NCI-H1092 (cell line): ENCODE data around the gene C3orf38.
"Not testable (repeated sequence)": the region's sequence is repeated elsewhere in the genome, so short reads cannot be mapped to it uniquely, and the experiment has no call there.

Experiments
- DNase-seq: peaks from one replicate; lab custom pipeline; 2025; lab: John Stamatoyannopoulos, UW

C3orf38 gene

DNA sequence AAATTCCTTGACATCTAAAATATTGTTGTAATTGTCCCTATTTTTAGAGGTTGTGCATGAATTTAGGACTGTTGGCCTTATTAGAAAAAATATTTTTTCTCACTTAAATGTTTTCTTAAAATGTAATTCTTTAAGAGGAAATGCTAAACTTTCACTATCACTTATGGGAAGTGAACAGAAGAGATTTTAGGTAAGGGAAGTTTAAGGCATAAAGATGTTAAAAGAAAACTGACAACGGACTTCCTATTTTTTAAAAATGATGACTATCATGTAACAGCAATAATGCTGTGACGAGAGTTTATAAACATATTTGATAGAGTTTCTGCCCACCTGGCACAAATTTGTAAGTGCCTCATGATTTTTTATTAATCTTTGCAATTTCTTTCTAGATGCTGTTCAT lies 3.1 kb downstream of the C3orf38 start:
- DNase-seq: no peak

DNA sequence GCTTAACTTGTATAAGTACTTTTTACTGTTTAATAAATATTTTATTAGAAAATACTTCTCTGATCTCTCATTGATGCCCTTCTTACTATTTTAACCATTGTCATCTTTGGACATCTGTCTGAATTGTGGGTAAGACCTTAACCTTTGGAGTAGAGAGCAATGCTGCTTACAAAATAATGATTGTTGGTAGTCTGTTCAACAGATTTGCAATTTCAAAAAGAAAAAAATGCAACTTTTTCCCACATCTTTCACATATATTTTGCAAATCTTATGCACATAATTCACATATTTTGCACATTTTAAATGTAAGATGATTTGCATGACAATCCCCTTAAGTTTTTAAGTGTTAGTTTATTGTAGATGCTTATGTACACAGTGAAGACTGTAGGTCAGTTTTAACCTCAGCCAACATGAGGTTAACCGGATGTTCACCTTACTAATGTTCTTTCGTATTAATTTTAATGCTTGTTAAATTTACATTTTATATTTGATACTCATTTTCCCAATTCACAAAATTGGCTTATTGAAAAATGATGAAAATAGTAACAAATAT lies 16.7 kb downstream of the C3orf38 start:
- no peak for DNase-seq

DNA sequence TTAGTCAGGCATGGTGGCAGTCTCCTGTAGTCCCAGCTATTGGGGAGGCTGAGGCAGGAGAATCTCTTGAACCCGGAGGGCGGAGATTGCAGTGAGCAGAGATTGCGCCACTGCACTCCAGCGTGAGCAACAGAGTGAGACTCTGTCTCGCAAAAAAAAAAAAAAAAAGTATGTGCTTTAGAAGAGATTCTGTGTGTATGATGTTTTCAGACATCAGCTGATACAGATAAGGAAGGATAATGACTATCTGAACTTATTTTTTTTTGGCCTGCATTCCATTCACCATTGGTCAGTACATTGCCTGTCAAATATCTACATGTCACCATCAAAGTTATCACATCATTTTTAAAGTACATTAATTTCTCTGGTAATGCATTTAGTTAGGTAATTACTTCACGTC lies 17.4 kb downstream of the C3orf38 start:
- no peak for DNase-seq

DNA sequence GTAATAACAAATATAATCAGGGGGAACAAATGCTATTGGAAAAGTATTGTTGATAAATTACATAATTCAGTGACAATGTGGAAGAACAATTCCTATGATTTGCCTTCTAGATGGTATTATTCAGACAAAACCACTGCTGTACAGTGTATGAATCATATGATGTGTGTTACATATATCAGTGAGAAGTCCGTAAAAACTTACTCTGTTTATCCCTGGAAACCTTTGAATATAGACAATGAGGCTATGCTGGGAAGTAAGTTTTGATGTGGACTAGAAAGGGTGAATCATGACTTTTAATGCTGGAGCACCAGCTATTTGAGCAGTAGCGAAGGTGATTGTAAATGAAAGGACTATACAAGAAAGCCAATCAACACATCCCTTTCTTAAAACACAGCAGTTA lies 17.9 kb downstream of the C3orf38 start:
- no peak for DNase-seq

DNA sequence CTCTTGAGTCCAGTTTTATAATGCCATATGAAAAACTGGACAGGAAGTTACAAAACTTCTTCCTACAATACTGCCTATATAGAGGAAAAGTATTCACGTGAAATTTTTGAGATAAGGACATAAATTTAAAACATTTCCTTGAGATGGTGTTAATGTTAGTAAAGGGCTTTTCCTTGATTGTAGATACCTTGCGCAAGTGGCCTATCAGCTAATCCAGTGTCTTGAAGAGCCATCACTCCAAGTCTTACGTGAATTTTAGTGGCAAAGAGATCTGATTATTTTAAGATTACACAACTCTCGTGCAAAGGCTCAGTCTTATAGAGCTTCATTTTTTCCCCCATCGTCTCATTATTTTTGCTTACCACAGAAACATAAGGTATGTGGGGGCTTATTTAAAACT lies 18.4 kb downstream of the C3orf38 start:
- no peak for DNase-seq

DNA sequence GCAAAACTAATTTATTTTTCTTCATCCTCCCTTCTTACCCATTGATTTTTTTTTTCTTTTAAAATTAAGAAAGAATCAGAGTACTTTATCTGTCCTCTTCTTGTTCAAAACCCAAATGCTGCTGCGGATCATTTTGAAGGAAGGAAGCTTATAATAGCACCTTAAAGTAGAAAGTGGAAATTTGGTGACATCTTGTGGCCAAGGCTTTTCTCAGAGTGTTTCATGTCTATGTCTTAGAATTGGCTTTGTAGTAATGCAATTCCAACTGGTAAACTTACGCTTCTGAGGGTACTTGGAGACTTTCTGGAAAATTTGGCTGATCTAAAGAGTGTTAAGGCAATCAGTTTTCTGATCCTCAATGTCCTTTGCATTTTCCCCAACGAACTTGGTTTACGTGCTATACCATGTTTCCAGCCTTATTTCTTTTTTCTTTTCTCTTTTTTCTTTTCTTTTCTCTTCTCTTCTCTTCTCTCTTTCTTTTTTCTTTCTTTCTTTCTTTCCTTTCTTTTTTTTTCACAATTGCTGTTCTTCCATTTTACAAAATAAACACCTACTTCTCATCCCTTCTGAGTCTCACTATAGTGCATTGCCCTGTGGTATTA lies 30.7 kb downstream of the C3orf38 start:
- no peak for DNase-seq

DNA sequence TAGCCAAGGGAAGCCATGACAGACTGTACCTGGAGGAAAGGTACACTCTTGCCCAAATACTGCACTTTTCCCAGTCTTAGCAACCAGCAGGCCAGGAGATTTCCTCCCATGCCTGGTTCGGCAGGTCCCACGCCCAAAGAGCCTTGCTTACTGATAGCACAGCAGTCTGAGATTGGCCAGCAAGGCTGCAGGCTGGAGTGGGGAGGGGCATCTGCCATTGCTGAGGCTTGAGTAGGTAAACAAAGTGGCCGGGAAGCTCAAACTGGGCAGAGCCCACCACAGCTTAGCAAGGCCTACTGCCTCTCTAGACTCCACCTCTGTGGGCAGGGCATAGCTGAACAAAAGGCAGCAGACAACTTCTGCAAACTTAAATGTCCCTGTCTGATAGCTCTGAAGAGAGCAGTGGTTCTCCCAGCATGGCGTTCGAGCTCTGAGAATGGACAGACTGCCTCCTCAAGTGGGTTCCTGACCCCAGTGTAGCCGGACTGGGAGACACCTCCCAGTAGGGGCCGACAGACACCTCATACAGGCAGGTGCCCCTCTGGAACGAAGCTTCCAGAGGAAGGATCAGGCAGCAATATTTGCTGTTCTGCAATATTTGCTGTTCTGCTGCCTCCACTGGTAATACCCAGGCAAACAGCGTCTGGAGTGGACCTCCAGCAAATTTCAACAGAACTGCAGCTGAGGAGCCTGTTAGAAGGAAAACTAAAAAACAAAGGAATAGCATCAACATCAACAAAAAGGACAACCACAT lies 32.6 kb downstream of the C3orf38 start:
- not testable (repeated sequence) for DNase-seq

DNA sequence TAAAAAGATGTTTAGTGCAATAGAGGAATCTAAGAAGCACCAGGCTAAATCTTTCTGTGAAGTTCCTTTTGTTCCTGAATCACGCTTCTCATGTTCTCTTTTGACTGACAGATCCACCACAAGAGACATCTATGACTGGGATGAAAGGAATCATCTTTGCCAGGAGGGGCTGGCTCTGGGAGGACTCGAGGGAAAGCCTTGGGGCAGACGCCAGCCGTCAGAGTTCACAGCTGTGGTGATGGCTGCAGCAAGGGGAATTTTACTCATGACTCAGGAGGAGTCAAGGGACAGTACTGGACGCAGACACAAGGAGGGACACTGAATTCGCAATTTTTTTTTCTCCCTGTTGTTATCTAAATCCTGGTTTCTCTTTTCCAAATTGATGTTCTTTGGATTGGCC lies 38.7 kb downstream of the C3orf38 start:
- DNase-seq: no peak

DNA sequence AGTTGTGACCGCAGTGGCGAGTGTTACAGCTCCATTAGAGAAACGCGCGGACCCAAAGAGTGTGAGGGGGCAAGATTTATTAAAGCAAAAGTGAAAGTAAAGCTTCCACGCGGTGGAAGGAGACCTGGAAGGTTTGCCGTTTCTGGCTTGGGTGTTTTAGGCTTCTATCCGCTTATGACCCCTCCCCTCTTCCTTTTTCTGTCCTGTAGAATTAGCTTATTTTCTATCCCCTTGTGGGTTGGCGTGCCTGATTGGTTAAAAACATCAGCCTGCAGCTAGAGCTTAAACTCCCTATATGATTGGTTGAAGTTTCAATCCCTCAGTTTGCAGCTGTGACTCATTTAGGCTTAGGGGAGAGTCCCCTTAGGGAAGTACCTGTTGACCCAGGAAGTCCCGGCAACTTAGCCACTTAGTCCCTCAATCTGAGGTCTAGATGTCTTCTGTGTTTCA lies 39.6 kb downstream of the C3orf38 start:
- no peak for DNase-seq

DNA sequence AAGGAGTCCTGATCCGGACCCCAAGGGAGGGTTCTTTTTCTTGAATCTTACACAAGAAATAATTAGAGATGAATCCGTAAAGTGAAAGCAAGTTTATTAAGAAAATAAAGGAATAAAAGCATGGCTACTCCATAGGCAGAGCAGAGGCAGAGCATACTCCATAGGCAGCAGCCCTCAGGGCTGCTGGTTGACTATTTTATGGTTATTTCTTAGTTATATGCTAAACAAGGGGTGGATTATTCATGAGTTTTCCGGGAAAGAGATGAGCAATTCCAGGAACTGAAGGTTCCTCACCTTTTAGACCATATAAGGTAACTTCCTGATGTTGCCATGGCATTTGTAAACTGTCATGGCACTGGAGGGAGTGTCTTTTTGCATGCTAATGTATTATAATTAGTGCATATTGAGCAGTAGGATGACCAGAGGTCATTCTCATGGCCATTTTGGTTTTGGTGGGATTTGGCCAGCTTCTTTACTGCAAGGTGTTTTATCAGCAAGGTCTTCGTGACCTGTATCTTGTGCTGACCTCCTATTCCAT lies 42.2 kb downstream of the C3orf38 start:
- DNase-seq: no peak

DNA sequence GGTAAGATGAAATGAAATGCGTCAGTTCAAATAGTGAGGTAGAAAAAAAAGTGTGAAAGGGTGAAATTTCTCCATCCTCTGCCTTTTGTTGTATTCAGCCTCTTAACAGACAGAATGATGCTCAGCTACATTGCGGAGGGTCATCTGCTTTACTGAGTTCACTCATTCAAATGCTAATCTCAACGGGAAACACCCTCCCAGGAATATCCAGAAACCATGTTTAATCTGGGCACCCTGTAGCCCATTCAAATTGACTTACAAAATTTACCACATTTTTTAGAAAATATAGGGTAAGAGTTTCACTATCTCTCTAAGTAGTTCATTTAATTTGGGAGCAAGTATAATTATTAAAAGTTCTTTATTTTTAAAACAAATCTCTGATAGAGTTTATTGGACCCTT lies 42.9 kb downstream of the C3orf38 start:
- DNase-seq: no peak

DNA sequence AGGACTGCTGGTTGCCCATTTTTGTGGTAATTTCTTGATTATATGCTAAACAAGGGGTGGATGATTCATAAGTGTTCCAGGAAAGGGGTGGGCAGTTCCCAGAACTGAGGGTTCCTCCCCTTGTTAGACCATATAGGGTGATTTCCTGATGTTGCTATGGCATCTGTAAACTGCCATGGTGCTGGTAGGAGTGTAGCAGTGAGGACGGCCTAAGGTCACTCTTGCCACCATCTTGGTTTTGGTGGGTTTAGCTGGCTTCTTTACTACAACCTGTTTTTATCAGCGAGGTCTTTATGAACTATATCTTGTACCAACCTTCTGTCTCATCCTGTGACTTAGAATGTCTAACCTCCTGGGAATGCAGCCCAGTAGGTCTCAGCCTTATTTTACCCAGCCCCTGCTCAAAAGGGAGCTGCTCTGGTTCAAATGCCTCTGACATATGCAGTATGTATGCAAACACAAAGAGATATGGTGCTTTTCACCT lies 46.2 kb downstream of the C3orf38 start:
- no peak for DNase-seq

DNA sequence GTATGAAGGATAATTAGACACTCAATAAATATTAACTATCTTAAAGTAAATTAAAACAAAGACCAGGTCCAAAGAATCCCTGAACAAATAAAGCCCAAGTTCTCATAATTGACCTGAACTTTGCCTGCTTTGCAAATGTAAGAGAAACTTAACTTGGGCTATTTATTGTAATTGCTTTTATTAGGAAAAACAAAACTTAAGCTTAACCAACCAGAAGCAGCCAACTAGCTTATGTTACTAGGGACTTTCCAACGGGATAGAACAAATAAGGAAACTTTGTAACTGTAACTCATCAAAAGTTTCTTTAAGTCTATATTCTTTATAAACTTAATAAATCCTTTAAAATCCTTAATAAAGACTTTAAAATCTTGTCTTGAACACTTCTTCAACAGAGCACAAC lies 48.4 kb downstream of the C3orf38 start:
- no peak for DNase-seq

DNA sequence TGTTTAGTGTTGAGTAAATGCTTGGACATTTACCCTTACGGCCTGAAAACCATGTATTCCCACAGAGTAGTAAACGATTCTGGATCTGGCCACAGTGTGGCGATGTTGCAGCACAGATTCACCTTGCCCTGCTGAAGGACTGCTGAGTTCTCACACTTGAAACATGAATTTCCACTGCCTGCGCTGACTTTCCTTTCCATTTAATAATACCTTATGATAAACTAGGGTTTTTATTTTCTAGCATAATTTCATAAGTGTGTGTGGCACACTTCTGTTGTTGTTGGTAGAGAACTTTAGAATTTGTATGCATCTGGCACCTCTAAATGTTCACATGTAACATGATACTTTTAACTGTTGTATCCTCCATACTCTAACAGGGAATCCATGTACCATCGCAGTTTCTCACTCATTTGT lies 53.9 kb downstream of the C3orf38 start:
- peak; percentile 38 for DNase-seq
